Upper lobe of left lung (tissue), 4 donors: ENCODE measurements around the gene INTS6.

Experiments
- CTCF ChIP-seq, 6 experiments: fragments of 450-650 bp in 4 of 6; fragments of 200-600 bp in 2 of 6; sonication (generic) in 2 of 6; IDR thresholded peaks; one replicate each; pipeline ENCODE4 v1.5.1; 2016 to 2019; ENCODE audit warnings: antibody characterized with exemption in 6 of 6
- EP300 ChIP-seq, 4 donors: sonication (generic); formaldehyde crosslinking; IDR thresholded peaks; one replicate each; pipeline ENCODE4 v1.5.1; 2017; ENCODE audit warnings: antibody characterized with exemption in 4 of 4, control low read depth in 2 of 4
- POLR2A ChIP-seq, 4 donors: fragments of 450-650 bp; IDR thresholded peaks; one replicate each; pipeline ENCODE4 v1.5.1; 2016 to 2017; ENCODE audit warnings: antibody characterized with exemption in 4 of 4, mild to moderate bottlenecking in 2 of 4
- POLR2AphosphoS5 ChIP-seq, 2 donors: sonication (generic); formaldehyde crosslinking; IDR thresholded peaks; one replicate each; pipeline ENCODE4 v1.5.1; 2017; ENCODE audit warnings: antibody characterized with exemption in 2 of 2

- TF ChIP-seq CTCF (IDR thresholded peaks at IDR 0.05) = no peak
- no peak for TF ChIP-seq POLR2A (IDR thresholded peaks at IDR 0.05)
- TF ChIP-seq EP300 (IDR thresholded peaks at IDR 0.05) = no peak
- no peak for TF ChIP-seq POLR2AphosphoS5 (IDR thresholded peaks at IDR 0.05)
These were observed 79.4 kb downstream of the INTS6 start for GRCh38 chr13:51373451-51373850.
